ENCODE measurements around the gene ZMYM4. TPM values are rescaled to one million over a fixed set of nuclear protein-coding genes. Genes with fewer than 3 reads are reported as not detected.

Gene ZMYM4
- polyA plus RNA-seq, 2 of the 4 experiments (the other 2 are of a cell fraction) = 12.2 to 36.3 TPM

DNA sequence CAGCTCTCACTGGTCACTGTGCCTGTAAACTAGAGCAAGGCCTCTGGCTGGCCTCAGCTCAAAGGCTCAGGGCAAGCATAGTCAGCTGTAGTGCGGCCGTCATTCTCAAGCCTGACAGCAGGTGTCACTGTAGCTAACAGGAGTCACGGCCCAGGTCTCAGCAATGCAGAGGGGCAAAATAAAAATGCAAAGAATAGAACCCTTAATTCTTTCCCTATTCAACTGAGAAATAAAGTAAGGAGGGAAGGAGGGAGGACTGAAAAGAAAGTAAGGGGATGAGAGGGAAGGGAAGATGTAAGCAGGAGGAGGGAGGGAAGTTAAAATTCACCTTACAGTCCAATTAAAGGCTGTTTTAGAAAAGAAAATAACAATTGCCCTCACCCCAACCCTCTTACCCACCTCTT lies 182.6 kb downstream of the ZMYM4 start:
- CTCF ChIA-PET = interaction anchor here (0.6 to 6.3 kb wide), 31 partner anchors 8 to 591 kb away, joined by 3 to 45 read pairs (median 5); partner anchors contain the start of genes KIAA0319L, NCDN and SMIM12
- POLR2A ChIA-PET = interaction anchor here (1.0 kb wide), 1 partner anchor 105 kb away, joined by 5 read pairs; no protein-coding TSS in a partner anchor
- TF ChIP-seq POLR2A (IDR thresholded peaks at IDR 0.05; ENCODE audit: low read length) (no peak), SMC3 (IDR thresholded peaks at IDR 0.05) (peak; percentile 54), EP300 (IDR thresholded peaks at IDR 0.05) (no peak), RAD21 (conservative IDR thresholded peaks at IDR 0.05 in 1 of 2, IDR thresholded peaks at IDR 0.05 in 1 of 2) (peak; percentile 61), HOXA7 (CRISPR knock-in tag; IDR thresholded peaks at IDR 0.05) (no peak)
- TF ChIP-seq, protein P1, sequence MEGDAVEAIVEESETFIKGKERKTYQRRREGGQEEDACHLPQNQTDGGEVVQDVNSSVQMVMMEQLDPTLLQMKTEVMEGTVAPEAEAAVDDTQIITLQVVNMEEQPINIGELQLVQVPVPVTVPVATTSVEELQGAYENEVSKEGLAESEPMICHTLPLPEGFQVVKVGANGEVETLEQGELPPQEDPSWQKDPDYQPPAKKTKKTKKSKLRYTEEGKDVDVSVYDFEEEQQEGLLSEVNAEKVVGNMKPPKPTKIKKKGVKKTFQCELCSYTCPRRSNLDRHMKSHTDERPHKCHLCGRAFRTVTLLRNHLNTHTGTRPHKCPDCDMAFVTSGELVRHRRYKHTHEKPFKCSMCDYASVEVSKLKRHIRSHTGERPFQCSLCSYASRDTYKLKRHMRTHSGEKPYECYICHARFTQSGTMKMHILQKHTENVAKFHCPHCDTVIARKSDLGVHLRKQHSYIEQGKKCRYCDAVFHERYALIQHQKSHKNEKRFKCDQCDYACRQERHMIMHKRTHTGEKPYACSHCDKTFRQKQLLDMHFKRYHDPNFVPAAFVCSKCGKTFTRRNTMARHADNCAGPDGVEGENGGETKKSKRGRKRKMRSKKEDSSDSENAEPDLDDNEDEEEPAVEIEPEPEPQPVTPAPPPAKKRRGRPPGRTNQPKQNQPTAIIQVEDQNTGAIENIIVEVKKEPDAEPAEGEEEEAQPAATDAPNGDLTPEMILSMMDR (IDR thresholded peaks at IDR 0.05) = peak; percentile 62
- no peak overlapping the region for H3K4me3 ChIP-seq
- H3K27ac ChIP-seq = no peak overlapping the region
- ATAC-seq (peak; percentile 94 to 98), DNase-seq (ENCODE audit: low read depth in 1 of 2, low spot score in 1 of 2) (peak; percentile 43 to 61), FAIRE-seq (no peak)
- 7% methylated on average over 3 of the region's 3 CpGs for WGBS (ENCODE audit: missing lambda C conversion rate)
- no peaks in the 10 kb centered on the region for H3K9me3 ChIP-seq
- no peak overlapping the region for H3K4me2 ChIP-seq
- peaks cover 2% of the 10 kb centered on the region; the same call in 1 of the 3 replicates for H3K4me1 ChIP-seq

DNA sequence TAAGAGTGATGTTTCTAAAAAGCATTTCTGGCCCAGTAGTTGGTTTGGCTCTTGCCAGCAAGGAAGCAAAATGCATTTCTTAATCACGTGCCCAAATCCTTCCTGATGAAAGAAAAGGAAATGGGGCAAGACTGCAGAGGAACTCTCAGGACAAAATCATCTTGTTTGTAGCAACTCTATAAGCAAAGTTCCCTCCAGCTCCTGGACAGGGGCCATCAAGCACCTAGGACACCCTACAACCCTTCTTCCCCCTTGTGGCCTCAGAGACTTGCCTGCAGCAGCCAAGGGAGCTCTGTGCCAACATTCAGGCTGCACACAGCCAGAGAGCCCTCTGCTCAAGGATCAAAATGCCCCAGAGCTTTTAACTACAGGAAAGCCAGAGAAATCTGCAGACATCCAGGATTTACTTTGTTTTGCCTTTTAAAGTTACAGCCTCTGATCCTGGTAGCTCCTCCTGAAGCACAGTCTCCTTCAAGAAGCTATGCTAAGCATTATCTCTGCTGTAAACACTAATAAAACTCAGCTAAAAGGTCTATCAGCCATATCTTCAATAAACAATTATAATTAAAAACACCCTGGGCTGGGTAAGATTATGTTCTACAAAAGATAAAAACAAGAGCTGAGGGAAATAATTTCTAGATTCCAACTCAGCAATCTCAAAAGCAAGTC lies 183.7 kb downstream of the ZMYM4 start:
- ChIA-PET CTCF (interaction anchor here (0.9 to 6.3 kb wide), 16 partner anchors 10 to 323 kb away, joined by 3 to 45 read pairs (median 6); partner anchors contain the start of genes KIAA0319L and NCDN), POLR2A (no interaction called here)
- no peak overlapping the region for H3K4me2 ChIP-seq
- FAIRE-seq (no peak), DNase-seq (ENCODE audit: low read depth in 1 of 2, low spot score in 1 of 2) (no peak), ATAC-seq (no peak)
- no peak overlapping the region for H3K27ac ChIP-seq
- H3K9me3 ChIP-seq = no peaks in the 10 kb centered on the region
- H3K4me1 ChIP-seq = peaks cover 2% of the 10 kb centered on the region; the same call in 1 of the 3 replicates
- WGBS (ENCODE audit: missing lambda C conversion rate) = 84% methylated on average over 1 of the region's 1 CpG
- H3K4me3 ChIP-seq = no peak overlapping the region
- TF ChIP-seq BHLHE40 (IDR thresholded peaks at IDR 0.05; ENCODE audit: low read depth, low read length) = no peak
- TF ChIP-seq RARB (CRISPR knock-in tag; IDR thresholded peaks at IDR 0.05) = no peak
- TF ChIP-seq, protein P2, sequence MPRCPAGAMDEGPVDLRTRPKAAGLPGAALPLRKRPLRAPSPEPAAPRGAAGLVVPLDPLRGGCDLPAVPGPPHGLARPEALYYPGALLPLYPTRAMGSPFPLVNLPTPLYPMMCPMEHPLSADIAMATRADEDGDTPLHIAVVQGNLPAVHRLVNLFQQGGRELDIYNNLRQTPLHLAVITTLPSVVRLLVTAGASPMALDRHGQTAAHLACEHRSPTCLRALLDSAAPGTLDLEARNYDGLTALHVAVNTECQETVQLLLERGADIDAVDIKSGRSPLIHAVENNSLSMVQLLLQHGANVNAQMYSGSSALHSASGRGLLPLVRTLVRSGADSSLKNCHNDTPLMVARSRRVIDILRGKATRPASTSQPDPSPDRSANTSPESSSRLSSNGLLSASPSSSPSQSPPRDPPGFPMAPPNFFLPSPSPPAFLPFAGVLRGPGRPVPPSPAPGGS (IDR thresholded peaks at IDR 0.05) = no peak
- TF ChIP-seq RAD21 (conservative IDR thresholded peaks at IDR 0.05 in 1 of 2, IDR thresholded peaks at IDR 0.05 in 1 of 2) = no peak
- no peak for TF ChIP-seq EHF (CRISPR knock-in tag; IDR thresholded peaks at IDR 0.05)
- no peak for TF ChIP-seq EP300 (IDR thresholded peaks at IDR 0.05)
- no peak for TF ChIP-seq MAZ (IDR thresholded peaks at IDR 0.05; ENCODE audit: borderline replicate concordance, low read depth, low read length)
- no peak for TF ChIP-seq PHF8 (IDR thresholded peaks at IDR 0.05; ENCODE audit: borderline replicate concordance, low read depth)
- TF ChIP-seq ESRRA (IDR thresholded peaks at IDR 0.05; ENCODE audit: borderline replicate concordance, low read length) = no peak
- TF ChIP-seq, protein P1 (IDR thresholded peaks at IDR 0.05) = no peak
- TF ChIP-seq, protein P3, sequence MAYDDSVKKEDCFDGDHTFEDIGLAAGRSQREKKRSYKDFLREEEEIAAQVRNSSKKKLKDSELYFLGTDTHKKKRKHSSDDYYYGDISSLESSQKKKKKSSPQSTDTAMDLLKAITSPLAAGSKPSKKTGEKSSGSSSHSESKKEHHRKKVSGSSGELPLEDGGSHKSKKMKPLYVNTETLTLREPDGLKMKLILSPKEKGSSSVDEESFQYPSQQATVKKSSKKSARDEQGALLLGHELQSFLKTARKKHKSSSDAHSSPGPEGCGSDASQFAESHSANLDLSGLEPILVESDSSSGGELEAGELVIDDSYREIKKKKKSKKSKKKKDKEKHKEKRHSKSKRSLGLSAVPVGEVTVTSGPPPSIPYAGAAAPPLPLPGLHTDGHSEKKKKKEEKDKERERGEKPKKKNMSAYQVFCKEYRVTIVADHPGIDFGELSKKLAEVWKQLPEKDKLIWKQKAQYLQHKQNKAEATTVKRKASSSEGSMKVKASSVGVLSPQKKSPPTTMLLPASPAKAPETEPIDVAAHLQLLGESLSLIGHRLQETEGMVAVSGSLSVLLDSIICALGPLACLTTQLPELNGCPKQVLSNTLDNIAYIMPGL (CRISPR knock-in tag; IDR thresholded peaks at IDR 0.05; ENCODE audit: borderline replicate concordance) = no peak

Measured in A549 (cell line).